ENCODE data around the gene PIEZO1. TPM values are rescaled to one million over a fixed set of nuclear protein-coding genes. Genes with fewer than 3 reads are reported as not detected.
A peak's percentile ranks its signal among the peaks of the same experiment; 100 is the strongest.

Gene PIEZO1
- total and polyA plus RNA-seq, 8 donors: 16.3 to 255 (median 31.8) TPM

DNA sequence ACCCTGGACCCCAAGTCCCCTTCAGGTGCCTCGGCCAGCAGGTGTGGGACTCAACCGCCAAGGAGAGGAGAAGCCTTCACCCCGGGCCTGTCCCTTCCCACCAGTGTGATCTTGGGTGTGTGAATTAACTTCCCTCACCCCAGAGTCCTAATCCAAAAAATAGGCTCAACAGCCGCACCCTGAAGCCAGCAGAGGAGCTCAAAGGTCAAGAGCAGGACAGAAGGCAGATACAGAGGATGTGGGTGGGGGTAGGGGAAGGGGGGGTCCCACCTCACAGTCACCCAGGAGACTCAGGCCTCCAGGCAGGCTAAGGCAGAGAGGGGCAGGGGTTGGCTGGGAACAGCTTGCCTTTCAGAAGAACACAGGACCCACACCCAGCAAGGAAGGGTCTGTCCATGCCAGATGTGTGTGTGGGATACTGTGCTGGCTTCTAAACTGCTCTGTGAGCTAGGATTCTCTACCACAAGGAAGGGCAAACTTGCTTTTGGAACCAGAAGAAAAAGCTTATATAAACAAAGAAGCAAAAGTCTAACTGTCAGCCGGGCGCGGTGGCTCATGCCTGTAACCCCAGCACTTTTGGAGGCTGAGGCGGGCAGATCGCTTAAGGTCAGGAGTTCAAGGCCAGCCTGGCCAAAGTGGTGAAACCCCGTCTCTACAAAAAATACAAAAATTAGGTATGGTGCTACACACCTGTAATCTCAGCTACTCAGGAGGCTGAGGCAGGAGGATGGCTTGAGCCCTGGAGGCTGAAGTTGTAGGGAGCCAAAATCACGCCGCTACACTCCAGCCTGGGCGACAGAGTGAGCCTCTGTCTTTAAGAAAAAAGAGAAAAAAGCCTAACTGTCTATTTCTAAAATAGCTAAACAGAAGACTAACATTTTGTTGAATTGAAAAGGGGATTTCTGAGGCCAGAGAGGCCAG lies 4.6 kb downstream of the PIEZO1 start:
- Histone ChIP-seq H3K4me3 (no peak overlapping the region), H3K9me3 (no peaks in the 10 kb centered on the region), H3K36me3 (no peaks in the 10 kb centered on the region), H3K4me1 (peaks cover 0 to 3% (median 0%) of the 10 kb centered on the region in 3 donors), H3K27me3 (no peaks in the 10 kb centered on the region), H3K27ac (no peak overlapping the region)
- DNase-seq (peak in 1 of 6 donors; percentile 8), FAIRE-seq (no peak), ATAC-seq (no peak)
- intact Hi-C loops (cut with DNase I): loop anchor here in 1 of 3 donors (5.0 kb wide), 1 partner anchor 38 kb away; no protein-coding TSS in a partner anchor
- TF ChIP-seq, protein P1, sequence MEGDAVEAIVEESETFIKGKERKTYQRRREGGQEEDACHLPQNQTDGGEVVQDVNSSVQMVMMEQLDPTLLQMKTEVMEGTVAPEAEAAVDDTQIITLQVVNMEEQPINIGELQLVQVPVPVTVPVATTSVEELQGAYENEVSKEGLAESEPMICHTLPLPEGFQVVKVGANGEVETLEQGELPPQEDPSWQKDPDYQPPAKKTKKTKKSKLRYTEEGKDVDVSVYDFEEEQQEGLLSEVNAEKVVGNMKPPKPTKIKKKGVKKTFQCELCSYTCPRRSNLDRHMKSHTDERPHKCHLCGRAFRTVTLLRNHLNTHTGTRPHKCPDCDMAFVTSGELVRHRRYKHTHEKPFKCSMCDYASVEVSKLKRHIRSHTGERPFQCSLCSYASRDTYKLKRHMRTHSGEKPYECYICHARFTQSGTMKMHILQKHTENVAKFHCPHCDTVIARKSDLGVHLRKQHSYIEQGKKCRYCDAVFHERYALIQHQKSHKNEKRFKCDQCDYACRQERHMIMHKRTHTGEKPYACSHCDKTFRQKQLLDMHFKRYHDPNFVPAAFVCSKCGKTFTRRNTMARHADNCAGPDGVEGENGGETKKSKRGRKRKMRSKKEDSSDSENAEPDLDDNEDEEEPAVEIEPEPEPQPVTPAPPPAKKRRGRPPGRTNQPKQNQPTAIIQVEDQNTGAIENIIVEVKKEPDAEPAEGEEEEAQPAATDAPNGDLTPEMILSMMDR (IDR thresholded peaks at IDR 0.05): no peak
- 74 to 76% methylated on average over 13 of the region's 13 CpGs for WGBS, 2 donors

DNA sequence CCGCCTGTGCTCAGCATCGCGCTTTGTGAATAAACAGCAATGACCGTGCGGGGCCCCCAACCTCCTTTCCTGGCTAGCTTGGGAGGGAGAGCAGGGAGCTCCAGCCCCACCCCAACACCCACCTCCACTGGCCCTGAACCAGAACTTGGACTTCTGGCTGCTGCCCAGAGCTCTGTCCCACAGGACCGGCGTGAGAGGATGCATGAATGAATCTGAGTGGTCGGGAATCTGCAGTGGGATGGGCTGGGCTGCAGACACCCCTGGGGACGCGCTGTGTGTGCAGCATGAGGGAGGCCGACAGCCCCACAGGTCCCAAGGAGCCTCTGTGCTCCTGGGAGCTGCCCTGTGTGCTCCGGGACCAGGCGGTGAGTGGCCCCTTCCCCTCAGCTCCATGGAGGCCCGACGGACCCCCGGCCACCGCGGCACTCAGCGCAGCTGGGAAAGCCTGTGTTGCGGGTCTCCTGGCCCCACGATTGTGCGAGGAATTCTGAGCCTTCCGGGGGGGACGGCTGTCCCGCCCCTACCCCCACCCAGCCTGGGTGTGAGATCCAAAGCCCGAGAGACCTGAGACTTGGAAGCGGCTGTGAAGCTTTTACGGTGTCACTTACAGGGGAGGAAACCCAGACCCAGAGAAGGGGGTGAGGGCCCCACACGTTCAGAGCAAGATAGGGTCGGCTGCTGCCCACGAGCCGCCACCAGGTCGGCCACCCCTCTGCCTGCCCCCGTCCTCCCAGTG lies 5.4 kb downstream of the PIEZO1 start:
- FAIRE-seq (no peak), ATAC-seq (no peak), DNase-seq (peak in 2 of 6 donors; percentile 39 to 44)
- 63 to 74% methylated on average over 31 to 34 of the region's 34 CpGs for WGBS, 2 donors
- Histone ChIP-seq H3K9me3 (no peaks in the 10 kb centered on the region), H3K36me3 (no peaks in the 10 kb centered on the region), H3K4me1 (peaks cover 0 to 3% (median 0%) of the 10 kb centered on the region in 3 donors), H3K4me3 (no peak overlapping the region), H3K27me3 (no peaks in the 10 kb centered on the region), H3K27ac (no peak overlapping the region)
- TF ChIP-seq, protein P1 (IDR thresholded peaks at IDR 0.05): no peak
- intact Hi-C loops (cut with DNase I): loop anchor here in 1 of 3 donors (5.0 kb wide), 1 partner anchor 37 kb away; no protein-coding TSS in a partner anchor

DNA sequence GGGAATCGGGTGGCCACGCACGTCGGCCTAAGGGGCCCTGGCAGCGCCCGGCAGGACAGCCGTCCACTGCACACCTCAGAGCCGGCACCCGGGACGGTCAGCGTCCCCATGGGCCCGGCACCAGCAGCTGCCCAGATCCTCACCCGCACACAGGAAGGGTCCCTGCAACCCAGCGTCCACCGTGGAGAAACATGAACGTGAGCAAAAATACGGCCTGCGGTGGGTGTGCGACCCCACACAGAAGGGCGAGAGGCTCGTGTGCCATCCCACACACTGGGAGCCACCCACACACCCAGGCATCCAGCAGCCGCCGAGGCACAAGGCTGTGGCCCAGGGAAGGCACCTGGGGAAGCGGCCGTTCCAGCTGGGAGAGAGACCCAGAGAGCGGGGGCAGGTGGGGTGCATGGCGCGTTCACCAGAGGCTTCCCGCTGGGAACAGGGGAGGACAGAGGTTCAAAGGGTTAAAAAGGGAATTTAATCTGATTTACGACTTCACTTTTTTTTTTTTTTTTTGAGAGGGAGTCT lies 6.4 kb downstream of the PIEZO1 start:
- intact Hi-C loops (cut with DNase I): no loop called here
- H3K27ac ChIP-seq: no peak overlapping the region
- FAIRE-seq (no peak), DNase-seq (peak in 2 of 6 donors; percentile 20 to 58), ATAC-seq (no peak)
- no peak overlapping the region for H3K4me3 ChIP-seq
- TF ChIP-seq, protein P1 (IDR thresholded peaks at IDR 0.05): no peak
- no peaks in the 10 kb centered on the region for H3K27me3 ChIP-seq
- WGBS, 2 donors: 76 to 81% methylated on average over 30 of the region's 30 CpGs
- H3K9me3 ChIP-seq: no peaks in the 10 kb centered on the region
- peaks cover 0 to 3% (median 0%) of the 10 kb centered on the region in 3 donors for H3K4me1 ChIP-seq
- H3K36me3 ChIP-seq: no peaks in the 10 kb centered on the region

DNA sequence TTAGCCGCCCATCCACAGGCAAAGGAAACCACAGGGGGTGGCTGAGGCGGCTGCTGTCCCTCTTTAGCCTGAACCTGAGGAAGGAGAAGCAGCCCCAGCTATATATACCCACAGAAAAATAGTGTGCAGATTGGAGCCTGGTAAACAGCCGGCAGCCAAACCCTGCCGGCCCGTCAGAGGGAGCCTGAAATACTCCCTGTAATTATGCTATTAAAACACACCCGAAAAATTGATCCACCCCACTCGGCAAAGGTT lies 6.8 kb downstream of the PIEZO1 start:
- no peak overlapping the region for H3K27ac ChIP-seq
- no peaks in the 10 kb centered on the region for H3K27me3 ChIP-seq
- ATAC-seq: no peak
- no peaks in the 10 kb centered on the region for H3K9me3 ChIP-seq
- H3K36me3 ChIP-seq: no peaks in the 10 kb centered on the region
- DNase-seq: no peak
- H3K4me3 ChIP-seq: no peak overlapping the region
- 71 to 88% methylated on average over 7 of the region's 7 CpGs for WGBS, 2 donors
- TF ChIP-seq, protein P1 (IDR thresholded peaks at IDR 0.05): no peak
- H3K4me1 ChIP-seq: peaks cover 0 to 3% (median 0%) of the 10 kb centered on the region in 3 donors
- FAIRE-seq: no peak
- intact Hi-C loops (cut with DNase I): no loop called here

All from pancreas (tissue), 10 donors.